HG03342 (cell line): ENCODE measurements around the gene EFTUD2.
"Not testable (repeated sequence)": the region's sequence is repeated elsewhere in the genome, so short reads cannot be mapped to it uniquely, and the experiment has no call there.

Source experiments
- ATAC-seq: cut with Tn5 transposase; IDR thresholded peaks from one replicate; pipeline ENCODE4 v1.9.1; 2021; ENCODE audit warnings: mild to moderate bottlenecking, moderate library complexity; ENCODE audit not compliant: unreplicated experiment

Gene EFTUD2

GRCh38 chr17:44818508-44818907 is 80.7 kb downstream of the EFTUD2 start:
- ATAC-seq: not testable (repeated sequence)

DNA sequence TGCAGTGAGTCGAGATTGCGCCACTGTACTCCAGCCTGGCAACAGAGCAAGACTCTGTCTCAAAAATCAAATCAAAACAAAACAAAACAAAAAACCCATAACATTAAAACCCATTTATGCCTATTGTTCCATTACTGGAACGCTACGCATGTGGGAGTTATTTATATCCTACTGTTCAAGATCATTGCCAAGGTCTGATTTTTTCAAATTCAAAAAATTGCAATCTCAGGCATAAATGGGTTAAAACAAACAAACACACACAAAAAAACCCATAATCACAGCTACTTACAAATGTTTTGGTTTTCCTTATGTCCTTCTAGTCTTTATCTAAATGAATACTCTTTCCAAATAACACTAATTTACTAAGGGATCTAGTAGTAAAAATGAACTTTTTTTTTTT is 87.0 kb downstream of the EFTUD2 start:
- ATAC-seq: no peak

- ATAC-seq: not testable (repeated sequence)
Observed at GRCh38 chr17:44808656-44809388, 90.4 kb downstream of the EFTUD2 start.

DNA sequence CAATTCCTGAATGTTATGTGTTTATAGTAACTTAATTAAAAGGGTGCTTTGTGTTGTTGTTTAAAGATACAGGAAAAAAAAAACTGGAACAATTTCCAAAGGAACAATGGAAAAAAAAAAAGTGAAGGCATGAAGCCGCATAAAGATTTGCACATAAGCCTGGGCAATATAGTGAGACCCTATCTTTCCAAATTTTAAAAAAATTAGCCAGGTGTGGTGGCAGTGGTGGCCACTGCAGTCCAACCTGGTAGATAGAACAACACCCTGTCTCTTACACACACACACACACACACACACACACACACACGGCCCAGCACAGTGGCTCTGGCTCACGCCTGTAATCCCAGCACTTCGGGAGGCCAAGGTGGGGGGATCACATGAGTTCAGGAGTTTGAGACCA is 91.1 kb downstream of the EFTUD2 start:
- ATAC-seq: no peak

DNA sequence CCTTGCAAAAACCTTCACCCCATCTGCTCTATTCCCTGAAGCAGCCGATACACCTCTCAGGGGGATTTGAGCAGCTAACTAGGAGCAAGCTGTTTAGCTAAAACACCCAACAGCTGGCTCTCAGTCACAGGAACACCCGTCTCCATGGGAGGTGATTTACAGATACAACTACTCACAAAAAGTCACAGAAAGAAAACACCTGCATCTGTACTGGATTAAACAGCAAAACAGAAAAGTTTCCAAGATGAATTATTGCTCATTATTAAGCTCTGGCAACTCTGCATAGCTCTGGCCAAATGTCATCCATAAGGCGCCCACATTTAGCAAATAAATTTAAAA is 91.5 kb downstream of the EFTUD2 start:
- no peak for ATAC-seq

DNA sequence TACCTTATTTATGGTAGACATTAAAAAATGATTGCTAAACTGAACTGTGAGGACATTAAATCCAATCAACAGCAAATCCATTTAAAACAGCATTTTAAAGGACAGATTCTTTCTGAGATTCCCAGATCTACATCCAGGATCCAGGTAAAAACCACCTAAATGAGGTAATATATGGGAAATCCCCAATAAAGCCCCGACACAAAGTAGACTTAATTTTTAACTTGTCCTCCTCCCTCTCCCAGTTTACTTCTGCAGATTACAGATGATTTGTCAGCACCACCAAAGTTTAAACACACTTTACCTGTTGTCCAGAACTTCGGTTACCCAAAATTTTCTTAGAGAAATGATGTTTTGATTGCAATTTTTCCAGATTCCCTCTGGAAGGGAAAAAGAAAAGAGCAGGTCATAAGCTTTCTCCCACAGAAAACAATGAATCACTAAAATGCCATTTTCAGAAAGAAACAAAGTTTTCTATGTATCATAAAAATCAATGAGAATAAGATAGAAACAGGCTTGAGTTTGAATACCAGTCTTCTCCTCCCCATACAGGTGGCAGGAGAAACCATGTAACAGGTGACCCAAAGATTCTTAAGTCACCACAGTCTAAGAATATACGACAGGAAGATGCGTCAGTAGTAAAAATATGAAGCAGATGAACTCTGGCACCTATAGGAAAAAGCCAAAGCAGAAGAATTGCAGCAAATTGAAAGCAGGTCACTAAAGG is 92.0 kb downstream of the EFTUD2 start:
- ATAC-seq: no peak

DNA sequence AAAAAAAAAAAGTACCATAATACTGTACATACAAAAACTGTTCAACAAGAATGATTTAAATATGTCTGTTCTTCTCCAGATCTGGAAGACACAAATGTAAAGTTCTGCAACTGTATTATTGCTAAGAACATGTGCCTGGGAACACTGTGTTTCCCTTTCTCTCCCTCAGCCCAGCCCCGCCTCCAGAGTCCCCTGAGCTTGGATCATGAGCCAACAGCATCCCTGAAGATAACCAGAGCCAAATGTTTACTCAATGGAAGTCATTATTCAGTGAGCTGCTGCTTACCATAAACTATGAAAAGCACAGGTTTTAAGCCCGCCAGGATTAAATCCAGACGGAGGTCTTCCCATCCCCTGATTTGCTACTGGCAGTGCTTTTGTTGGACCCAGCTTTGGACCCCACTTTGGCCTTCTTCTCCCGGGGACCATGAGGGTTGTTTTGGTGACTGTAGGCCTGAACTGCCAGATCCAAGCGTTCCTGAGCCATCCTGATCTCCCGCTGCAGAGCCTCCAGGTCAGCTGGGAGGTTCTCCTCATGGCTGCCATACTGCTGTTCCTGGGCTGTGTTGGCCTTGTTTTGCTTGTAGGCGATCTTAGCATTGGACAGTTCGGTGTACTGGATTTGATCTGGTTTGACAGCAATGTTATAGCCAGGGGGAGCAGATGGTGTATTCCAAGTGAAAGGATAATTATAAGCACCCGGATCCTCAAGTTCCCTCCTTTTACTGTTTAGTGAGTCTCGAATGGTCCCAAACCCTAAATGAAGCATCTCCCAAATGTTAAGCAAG is 94.7 kb downstream of the EFTUD2 start:
- no peak for ATAC-seq

DNA sequence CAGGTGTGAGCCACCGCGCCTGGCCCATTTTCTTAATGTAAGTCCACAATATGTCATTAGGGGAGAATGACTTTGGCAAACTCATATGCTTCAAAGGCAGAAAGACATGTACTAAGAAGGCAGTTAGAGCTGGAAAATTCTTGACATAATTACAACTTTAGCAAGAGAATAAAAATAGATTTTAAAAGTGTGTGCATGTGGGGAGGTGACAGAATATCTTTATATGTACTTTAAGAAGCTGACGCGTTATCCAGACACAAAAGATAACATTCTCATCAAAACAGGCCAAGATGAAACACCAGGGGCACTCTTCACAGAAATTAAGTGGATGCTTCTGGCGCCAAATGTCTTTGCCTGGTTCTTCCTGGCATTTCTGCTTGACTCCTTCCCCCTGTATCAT is 97.4 kb downstream of the EFTUD2 start:
- no peak for ATAC-seq
